MM.1S (cell line): ENCODE results near the gene CAMSAP1.

Experiments used
- DNase-seq: peaks from one replicate; pipeline ENCODE4 v3.0.0-alpha.2; 2015
- H2AFZ ChIP-seq: fragments of 300-600 bp; sonication (generic); 2 replicates; pipeline ENCODE4 v1.6.0; 2016; ENCODE audit warnings: antibody characterized with exemption, low read length
- H3F3A ChIP-seq: fragments of 300-600 bp; sonication (generic); 2 replicates; pipeline ENCODE4 v1.6.1; 2016; ENCODE audit warnings: mild to moderate bottlenecking, antibody characterized with exemption, low read length, moderate library complexity, mixed read lengths; ENCODE audit not compliant: insufficient read depth
- H3K27ac ChIP-seq: fragments of 300-600 bp; sonication (generic); 2 replicates; pipeline ENCODE4 v1.5.1; 2016; ENCODE audit warnings: mild to moderate bottlenecking, low read length
- H3K27me3 ChIP-seq: fragments of 300-600 bp; sonication (generic); replicated peaks from 2 replicates; pipeline ENCODE4 v1.6.0; 2016; ENCODE audit warnings: low read length; ENCODE audit not compliant: insufficient read depth
- H3K36me3 ChIP-seq: fragments of 300-600 bp; sonication (generic); replicated peaks from 2 replicates; pipeline ENCODE4 v1.6.1; 2016; ENCODE audit warnings: mild to moderate bottlenecking, low read length, mixed read lengths; ENCODE audit not compliant: insufficient read depth
- H3K4me1 ChIP-seq: fragments of 300-600 bp; sonication (generic); 2 replicates; pipeline ENCODE4 v1.6.1; 2016; ENCODE audit warnings: low read length, mixed read lengths
- H3K4me2 ChIP-seq: fragments of 300-600 bp; sonication (generic); 2 replicates; pipeline ENCODE4 v1.6.0; 2016; ENCODE audit warnings: low read depth, low read length
- H3K4me3 ChIP-seq: fragments of 300-600 bp; sonication (generic); 2 replicates; pipeline ENCODE4 v1.5.1; 2016; ENCODE audit warnings: low read length, mixed read lengths
- H3K79me2 ChIP-seq: fragments of 300-600 bp; sonication (generic); 2 replicates; pipeline ENCODE4 v1.6.1; 2016; ENCODE audit warnings: mixed run types, low read length, mixed read lengths
- H3K9ac ChIP-seq: fragments of 300-600 bp; sonication (generic); 2 replicates; pipeline ENCODE4 v1.6.1; 2016; ENCODE audit warnings: low read length, mixed read lengths
- H3K9me2 ChIP-seq: fragments of 300-600 bp; sonication (generic); replicated peaks from 2 replicates; pipeline ENCODE4 v1.6.1; 2016; ENCODE audit warnings: mild to moderate bottlenecking, low read length, mixed read lengths; ENCODE audit not compliant: insufficient read depth
- H3K9me3 ChIP-seq: fragments of 300-600 bp; sonication (generic); replicated peaks from 2 replicates; pipeline ENCODE4 v1.6.1; 2016; ENCODE audit warnings: mild to moderate bottlenecking, low read length, mixed read lengths; ENCODE audit not compliant: insufficient read depth
- H4K20me1 ChIP-seq: fragments of 300-600 bp; sonication (generic); 2 replicates; pipeline ENCODE4 v1.6.1; 2016; ENCODE audit warnings: mild to moderate bottlenecking, low read length, moderate library complexity, mixed read lengths; ENCODE audit not compliant: insufficient read depth
- CTCF ChIP-seq: fragments of 300-600 bp; sonication (generic); IDR thresholded peaks from 2 replicates; pipeline ENCODE4 v1.5.1; 2016; ENCODE audit warnings: antibody characterized with exemption, low read length, mixed read lengths
- EZH2 ChIP-seq: fragments of 300-600 bp; sonication (generic); optimal IDR thresholded peaks from 2 replicates; pipeline ENCODE3; 2017; ENCODE audit warnings: low read depth, mild to moderate bottlenecking, antibody characterized with exemption, low read length, mixed read lengths
- EZH2phosphoT487 ChIP-seq: fragments of 300-600 bp; sonication (generic); IDR thresholded peaks from 2 replicates; pipeline ENCODE4 v1.6.1; 2018; ENCODE audit warnings: antibody characterized with exemption, low read length

CAMSAP1 gene

GRCh38 chr9:135802876-135803419, 104.4 kb downstream of the CAMSAP1 start:
- Histone ChIP-seq H3K36me3 (no peaks in the 10 kb centered on the region), H3K9me3 (no peaks in the 10 kb centered on the region), H3K79me2 (no peaks in the 10 kb centered on the region), H3K4me2 (no peak overlapping the region), H3K4me3 (no peak overlapping the region), H3F3A (no peaks in the 10 kb centered on the region), H3K27me3 (peaks cover 8% of the 10 kb centered on the region; the same call in 1 of the 2 replicates), H3K4me1 (no peaks in the 10 kb centered on the region), H3K27ac (no peak overlapping the region), H2AFZ (no peak overlapping the region), H3K9me2 (no peaks in the 10 kb centered on the region), H3K9ac (no peak overlapping the region), H4K20me1 (no peaks in the 10 kb centered on the region)
- no peak for DNase-seq
- TF ChIP-seq EZH2 (no peak), EZH2phosphoT487 (no peak), CTCF (no peak)

- H3K27me3 ChIP-seq = peaks cover 22% of the 10 kb centered on the region
- H3K4me2 ChIP-seq = no peak overlapping the region
- H3K27ac ChIP-seq = no peak overlapping the region
- no peaks in the 10 kb centered on the region for H3K9me2 ChIP-seq
- no peak overlapping the region for H2AFZ ChIP-seq
- no peaks in the 10 kb centered on the region for H3K36me3 ChIP-seq
- H3F3A ChIP-seq = no peaks in the 10 kb centered on the region
- H3K9me3 ChIP-seq = no peaks in the 10 kb centered on the region
- TF ChIP-seq EZH2phosphoT487 (no peak), CTCF (no peak)
- no peak overlapping the region for H3K9ac ChIP-seq
- H4K20me1 ChIP-seq = no peaks in the 10 kb centered on the region
- DNase-seq = no peak
- no peaks in the 10 kb centered on the region for H3K4me1 ChIP-seq
- no peaks in the 10 kb centered on the region for H3K79me2 ChIP-seq
- H3K4me3 ChIP-seq = no peak overlapping the region
Measured at GRCh38 chr9:135801070-135801469, 106.3 kb downstream of the CAMSAP1 start.

- Histone ChIP-seq H3K9me2 (no peaks in the 10 kb centered on the region), H3K27me3 (peaks cover 33% of the 10 kb centered on the region), H4K20me1 (no peaks in the 10 kb centered on the region), H3K27ac (no peak overlapping the region), H3K36me3 (no peaks in the 10 kb centered on the region), H3K4me1 (no peaks in the 10 kb centered on the region), H3K9ac (no peak overlapping the region), H3K4me3 (no peak overlapping the region), H3K9me3 (no peaks in the 10 kb centered on the region), H2AFZ (no peak overlapping the region), H3K79me2 (no peaks in the 10 kb centered on the region), H3F3A (no peaks in the 10 kb centered on the region), H3K4me2 (no peak overlapping the region)
- DNase-seq = no peak
- TF ChIP-seq CTCF (no peak), EZH2 (no peak), EZH2phosphoT487 (no peak)
Measured at GRCh38 chr9:135799261-135799660, 108.1 kb downstream of the CAMSAP1 start.
